ENCODE measurements around the gene TADA2A. TPM values are rescaled to one million over a fixed set of nuclear protein-coding genes. Genes with fewer than 3 reads are reported as not detected.

The TADA2A gene
- total RNA-seq, 2 donors from 2014 or later = 8.1 to 14.7 TPM

DNA sequence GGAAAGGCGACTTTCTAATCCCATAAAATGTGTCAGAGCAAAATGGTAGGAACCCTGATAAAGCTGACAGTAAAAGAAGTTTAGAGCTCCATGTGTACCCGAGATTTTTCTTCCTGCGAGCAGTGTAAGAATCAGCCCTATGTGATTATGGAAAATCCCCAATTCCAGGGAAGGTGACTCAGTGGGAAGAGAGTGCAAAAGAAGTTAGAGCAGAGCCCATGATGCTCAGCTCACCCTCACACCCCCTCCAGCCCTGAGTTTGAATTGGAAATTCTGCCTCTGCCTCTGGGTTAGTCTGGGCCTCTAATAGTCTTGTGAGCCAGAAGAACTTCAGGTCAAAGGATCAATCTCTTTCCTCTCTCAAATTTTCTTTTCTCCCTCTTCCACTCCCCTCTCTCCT is 18.4 kb upstream of the TADA2A start:
- Histone ChIP-seq H3K36me3 (no peaks in the 10 kb centered on the region), H3K4me1 (ENCODE audit: control insufficient read depth in 1 of 2, low read depth in 2 of 2) (peaks cover 5 to 15% of the 10 kb centered on the region in 2 donors), H3K9me3 (no peaks in the 10 kb centered on the region), H3K4me3 (no peak overlapping the region), H3K27ac (no peak overlapping the region), H3K27me3 (replicated peaks; ENCODE audit: insufficient read depth) (no peaks in the 10 kb centered on the region)
- TF ChIP-seq, protein P1, sequence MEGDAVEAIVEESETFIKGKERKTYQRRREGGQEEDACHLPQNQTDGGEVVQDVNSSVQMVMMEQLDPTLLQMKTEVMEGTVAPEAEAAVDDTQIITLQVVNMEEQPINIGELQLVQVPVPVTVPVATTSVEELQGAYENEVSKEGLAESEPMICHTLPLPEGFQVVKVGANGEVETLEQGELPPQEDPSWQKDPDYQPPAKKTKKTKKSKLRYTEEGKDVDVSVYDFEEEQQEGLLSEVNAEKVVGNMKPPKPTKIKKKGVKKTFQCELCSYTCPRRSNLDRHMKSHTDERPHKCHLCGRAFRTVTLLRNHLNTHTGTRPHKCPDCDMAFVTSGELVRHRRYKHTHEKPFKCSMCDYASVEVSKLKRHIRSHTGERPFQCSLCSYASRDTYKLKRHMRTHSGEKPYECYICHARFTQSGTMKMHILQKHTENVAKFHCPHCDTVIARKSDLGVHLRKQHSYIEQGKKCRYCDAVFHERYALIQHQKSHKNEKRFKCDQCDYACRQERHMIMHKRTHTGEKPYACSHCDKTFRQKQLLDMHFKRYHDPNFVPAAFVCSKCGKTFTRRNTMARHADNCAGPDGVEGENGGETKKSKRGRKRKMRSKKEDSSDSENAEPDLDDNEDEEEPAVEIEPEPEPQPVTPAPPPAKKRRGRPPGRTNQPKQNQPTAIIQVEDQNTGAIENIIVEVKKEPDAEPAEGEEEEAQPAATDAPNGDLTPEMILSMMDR (IDR thresholded peaks at IDR 0.05) = no peak
- DNase-seq (ENCODE audit: low spot score) (no peak), ATAC-seq (ENCODE audit: insufficient number of reproducible peaks, low FRiP score, low read depth) (no peak)

DNA sequence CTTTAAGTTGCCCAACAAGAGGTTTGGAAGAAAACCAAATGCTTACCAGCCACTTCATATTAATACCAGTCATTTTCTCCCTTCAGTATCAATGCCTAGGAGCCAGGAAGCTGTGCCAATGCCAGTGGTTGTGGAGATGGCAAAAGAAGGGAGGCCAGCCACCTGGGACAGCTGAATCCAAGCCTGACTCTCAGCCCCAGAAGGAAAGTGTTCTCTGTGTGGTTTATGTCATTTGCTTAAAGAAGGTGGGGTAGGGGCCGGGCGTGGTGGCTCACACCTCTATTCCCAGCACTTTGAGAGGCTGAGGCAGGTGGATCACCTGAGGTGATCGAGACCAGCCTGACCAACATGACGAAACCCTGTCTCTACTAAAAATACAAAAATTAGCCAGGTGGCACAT is 17.5 kb upstream of the TADA2A start:
- ATAC-seq (ENCODE audit: insufficient number of reproducible peaks, low FRiP score, low read depth) (no peak), DNase-seq (ENCODE audit: low spot score) (no peak)
- Histone ChIP-seq H3K27ac (no peak overlapping the region), H3K27me3 (replicated peaks; ENCODE audit: insufficient read depth) (no peaks in the 10 kb centered on the region), H3K9me3 (no peaks in the 10 kb centered on the region), H3K36me3 (no peaks in the 10 kb centered on the region), H3K4me1 (ENCODE audit: control insufficient read depth in 1 of 2, low read depth in 2 of 2) (peaks cover 5 to 15% of the 10 kb centered on the region in 2 donors), H3K4me3 (no peak overlapping the region)
- TF ChIP-seq, protein P1 (IDR thresholded peaks at IDR 0.05) = no peak

DNA sequence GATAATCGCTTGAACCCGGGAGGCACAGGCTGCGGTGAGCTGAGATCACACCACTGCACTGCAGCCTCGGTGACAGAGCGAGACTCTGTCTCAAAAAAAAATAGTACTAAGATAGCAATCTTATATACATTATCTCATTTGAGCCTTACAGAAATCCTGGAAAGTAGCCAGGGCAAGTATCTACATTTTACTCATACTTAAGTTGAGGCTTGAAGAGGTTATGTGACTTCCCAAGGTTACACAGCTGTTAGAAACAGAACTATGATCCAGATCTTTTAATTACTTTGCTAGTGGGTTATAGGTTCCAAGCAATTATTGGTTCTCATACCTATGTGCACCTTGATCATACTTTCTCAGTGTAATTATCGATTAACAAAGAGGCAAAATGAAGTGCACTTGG is 15.5 kb upstream of the TADA2A start:
- H3K27me3 ChIP-seq (replicated peaks; ENCODE audit: insufficient read depth) = no peaks in the 10 kb centered on the region

DNA sequence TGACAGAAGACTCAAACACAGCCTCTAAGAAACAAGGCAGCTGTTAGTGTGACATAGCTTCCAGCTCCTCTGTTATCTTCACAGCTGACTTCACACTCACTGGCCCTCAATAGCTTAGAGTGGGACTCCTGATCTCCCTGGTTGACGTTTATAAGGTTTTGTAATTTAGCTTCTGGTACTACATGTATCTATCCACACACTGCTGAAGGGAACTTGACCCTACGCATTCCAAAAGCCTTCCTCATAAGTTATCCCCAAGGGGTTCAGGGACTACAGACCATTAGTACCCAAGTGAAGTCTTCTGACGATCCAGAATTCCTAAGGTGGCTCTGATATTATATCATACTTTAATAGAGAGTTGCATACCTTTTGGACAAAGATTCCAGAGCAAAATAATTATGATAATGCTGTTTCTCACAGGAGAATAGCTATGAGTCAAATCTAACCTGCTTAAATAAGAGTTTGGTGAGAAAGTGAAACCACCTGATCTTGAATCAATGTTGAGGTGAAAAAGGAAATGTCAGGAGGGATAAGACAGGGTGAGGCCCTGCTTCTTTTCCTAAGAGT is 14.6 kb upstream of the TADA2A start:
- H3K27me3 ChIP-seq (replicated peaks; ENCODE audit: insufficient read depth) = no peaks in the 10 kb centered on the region
- TF ChIP-seq, protein P1 (IDR thresholded peaks at IDR 0.05) = no peak
- ATAC-seq (ENCODE audit: insufficient number of reproducible peaks, low FRiP score, low read depth) (peak; percentile 60), DNase-seq (ENCODE audit: low spot score) (no peak)
- H3K4me3 ChIP-seq = peak overlapping the region; percentile 24
- no peaks in the 10 kb centered on the region for H3K9me3 ChIP-seq
- H3K27ac ChIP-seq = no peak overlapping the region
- H3K36me3 ChIP-seq = no peaks in the 10 kb centered on the region
- peaks cover 5 to 15% of the 10 kb centered on the region in 2 donors for H3K4me1 ChIP-seq (ENCODE audit: control insufficient read depth in 1 of 2, low read depth in 2 of 2)

More for the DNA sequence above, 15.5 kb upstream of the TADA2A start:
- Histone ChIP-seq H3K27ac (no peak overlapping the region), H3K9me3 (no peaks in the 10 kb centered on the region), H3K4me1 (ENCODE audit: control insufficient read depth in 1 of 2, low read depth in 2 of 2) (peaks cover 5 to 15% of the 10 kb centered on the region in 2 donors), H3K36me3 (no peaks in the 10 kb centered on the region), H3K4me3 (no peak overlapping the region)
- no peak for DNase-seq (ENCODE audit: low spot score)
- TF ChIP-seq, protein P1 (IDR thresholded peaks at IDR 0.05) = no peak
- ATAC-seq (ENCODE audit: insufficient number of reproducible peaks, low FRiP score, low read depth) = no peak

DNA sequence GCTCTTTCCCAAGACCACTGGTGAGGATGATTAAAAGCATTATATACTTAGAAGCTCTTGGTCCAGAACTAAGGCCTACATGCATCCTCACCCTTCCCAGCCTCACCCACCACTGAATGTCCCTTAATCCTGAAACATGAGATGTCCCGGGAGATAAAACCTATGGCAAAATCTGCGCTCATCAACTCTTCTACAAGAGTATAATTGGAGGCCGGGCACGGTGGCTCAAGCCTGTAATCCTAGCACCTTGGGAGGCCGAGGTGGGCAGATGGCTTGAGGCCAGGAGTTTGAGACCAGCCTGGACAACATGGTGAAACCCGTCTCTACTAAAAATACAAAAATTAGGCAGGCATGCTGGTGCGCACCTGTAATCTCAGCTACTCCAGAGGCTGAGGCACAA is 13.3 kb upstream of the TADA2A start:
- Histone ChIP-seq H3K27ac (no peak overlapping the region), H3K4me1 (ENCODE audit: control insufficient read depth in 1 of 2, low read depth in 2 of 2) (peaks cover 5 to 15% of the 10 kb centered on the region in 2 donors), H3K27me3 (replicated peaks; ENCODE audit: insufficient read depth) (no peaks in the 10 kb centered on the region), H3K4me3 (no peak overlapping the region), H3K9me3 (no peaks in the 10 kb centered on the region), H3K36me3 (no peaks in the 10 kb centered on the region)
- no peak for ATAC-seq (ENCODE audit: insufficient number of reproducible peaks, low FRiP score, low read depth)
- TF ChIP-seq, protein P1 (IDR thresholded peaks at IDR 0.05) = no peak
- DNase-seq (ENCODE audit: low spot score) = no peak

Measured in thoracic aorta (tissue), 2 donors.